ENCODE results near the gene F10. TPM values are rescaled to one million over a fixed set of nuclear protein-coding genes. Genes with fewer than 3 reads are reported as not detected.

The F10 gene
- total and polyA plus RNA-seq, 3 donors from 2014 or later: 19.9 to 33.7 (median 31.9) TPM

GRCh38 chr13:113176280-113176679 lies 53.7 kb downstream of the F10 start:
- TF ChIP-seq CTCF (IDR thresholded peaks at IDR 0.05) (no peak), POLR2A (IDR thresholded peaks at IDR 0.05) (no peak)
- DNase-seq: no peak
- no peaks in the 10 kb centered on the region for H3K27me3 ChIP-seq
- peaks cover 3% of the 10 kb centered on the region for H3K4me1 ChIP-seq
- no peak overlapping the region for H3K4me3 ChIP-seq
- H3K27ac ChIP-seq: no peak overlapping the region
- H3K36me3 ChIP-seq (ENCODE audit: low read depth, missing control alignments): no peaks in the 10 kb centered on the region
- 77 to 91% methylated on average over 4 to 5 of the region's 5 CpGs for WGBS, 2 donors
- intact Hi-C loops (cut with DNase I; ENCODE audit: low total_unique reads): no loop called here
- no peaks in the 10 kb centered on the region for H3K9me3 ChIP-seq

- 97% methylated on average over 14 of the region's 14 CpGs for WGBS, 2 donors
- Histone ChIP-seq H3K9me3 (no peaks in the 10 kb centered on the region), H3K4me3 (no peak overlapping the region), H3K36me3 (ENCODE audit: low read depth, missing control alignments) (no peaks in the 10 kb centered on the region), H3K27me3 (no peaks in the 10 kb centered on the region), H3K4me1 (peaks cover 3% of the 10 kb centered on the region), H3K27ac (no peak overlapping the region)
- intact Hi-C loops (cut with DNase I; ENCODE audit: low total_unique reads): no loop called here
- no peak for DNase-seq
- TF ChIP-seq CTCF (IDR thresholded peaks at IDR 0.05) (no peak), POLR2A (IDR thresholded peaks at IDR 0.05) (no peak)
These were observed 54.2 kb downstream of the F10 start for GRCh38 chr13:113176822-113177221.

- Histone ChIP-seq H3K27me3 (no peaks in the 10 kb centered on the region), H3K9me3 (no peaks in the 10 kb centered on the region), H3K4me1 (peaks cover 3% of the 10 kb centered on the region), H3K36me3 (ENCODE audit: low read depth, missing control alignments) (no peaks in the 10 kb centered on the region), H3K27ac (no peak overlapping the region), H3K4me3 (no peak overlapping the region)
- DNase-seq: no peak
- intact Hi-C loops (cut with DNase I; ENCODE audit: low total_unique reads): no loop called here
- 91 to 93% methylated on average over 24 to 25 of the region's 25 CpGs for WGBS, 2 donors
- TF ChIP-seq CTCF (IDR thresholded peaks at IDR 0.05) (no peak), POLR2A (IDR thresholded peaks at IDR 0.05) (no peak)
These were observed 55.7 kb downstream of the F10 start for GRCh38 chr13:113178070-113178895.

GRCh38 chr13:113178896-113179167 lies 56.2 kb downstream of the F10 start:
- H3K36me3 ChIP-seq (ENCODE audit: low read depth, missing control alignments): no peaks in the 10 kb centered on the region
- peaks cover 3% of the 10 kb centered on the region for H3K4me1 ChIP-seq
- no peak for DNase-seq
- no peak for TF ChIP-seq CTCF (IDR thresholded peaks at IDR 0.05)
- TF ChIP-seq POLR2A (IDR thresholded peaks at IDR 0.05): no peak
- intact Hi-C loops (cut with DNase I; ENCODE audit: low total_unique reads): no loop called here
- no peak overlapping the region for H3K27ac ChIP-seq
- no peaks in the 10 kb centered on the region for H3K27me3 ChIP-seq
- 91% methylated on average over 3 of the region's 3 CpGs for WGBS, 2 donors
- H3K9me3 ChIP-seq: no peaks in the 10 kb centered on the region
- H3K4me3 ChIP-seq: no peak overlapping the region
